Measurements from ENCODE around the gene VARS1.

DNA sequence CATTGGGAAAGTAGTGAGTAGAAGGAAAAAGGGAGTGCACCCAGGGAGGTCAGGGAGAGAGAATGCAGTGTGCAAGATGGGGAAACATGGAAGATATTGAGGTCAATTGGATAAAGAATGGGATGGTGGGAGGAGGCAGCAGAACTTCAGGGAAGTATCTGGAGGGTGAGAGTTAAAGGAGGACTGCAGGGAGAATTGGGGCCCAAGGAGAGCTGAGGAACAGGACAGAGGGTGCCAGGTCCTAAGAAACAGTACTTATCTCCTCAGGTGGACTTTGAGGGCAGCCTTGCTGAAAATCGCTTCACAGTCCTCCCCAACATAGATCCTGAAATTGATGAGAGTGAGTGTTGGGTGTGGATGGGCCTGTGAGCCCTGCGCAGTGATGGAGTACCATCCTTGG lies 37.3 kb downstream of the VARS1 start:
- TF ChIP-seq, protein P1, sequence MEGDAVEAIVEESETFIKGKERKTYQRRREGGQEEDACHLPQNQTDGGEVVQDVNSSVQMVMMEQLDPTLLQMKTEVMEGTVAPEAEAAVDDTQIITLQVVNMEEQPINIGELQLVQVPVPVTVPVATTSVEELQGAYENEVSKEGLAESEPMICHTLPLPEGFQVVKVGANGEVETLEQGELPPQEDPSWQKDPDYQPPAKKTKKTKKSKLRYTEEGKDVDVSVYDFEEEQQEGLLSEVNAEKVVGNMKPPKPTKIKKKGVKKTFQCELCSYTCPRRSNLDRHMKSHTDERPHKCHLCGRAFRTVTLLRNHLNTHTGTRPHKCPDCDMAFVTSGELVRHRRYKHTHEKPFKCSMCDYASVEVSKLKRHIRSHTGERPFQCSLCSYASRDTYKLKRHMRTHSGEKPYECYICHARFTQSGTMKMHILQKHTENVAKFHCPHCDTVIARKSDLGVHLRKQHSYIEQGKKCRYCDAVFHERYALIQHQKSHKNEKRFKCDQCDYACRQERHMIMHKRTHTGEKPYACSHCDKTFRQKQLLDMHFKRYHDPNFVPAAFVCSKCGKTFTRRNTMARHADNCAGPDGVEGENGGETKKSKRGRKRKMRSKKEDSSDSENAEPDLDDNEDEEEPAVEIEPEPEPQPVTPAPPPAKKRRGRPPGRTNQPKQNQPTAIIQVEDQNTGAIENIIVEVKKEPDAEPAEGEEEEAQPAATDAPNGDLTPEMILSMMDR (IDR thresholded peaks at IDR 0.05; ENCODE audit: low read depth, low read length): no peak
- TF ChIP-seq EZH2phosphoT487 (IDR thresholded peaks at IDR 0.05; ENCODE audit: low read depth): no peak
